OCI-LY7 (cell line): ENCODE results near the gene JPH3. TPM values are rescaled to one million over a fixed set of nuclear protein-coding genes. Genes with fewer than 3 reads are reported as not detected.

ENCODE experiments used
- BruUV-seq: library from RNA; stranded (reverse); fragments of 400-500 nt; replicated peaks from 2 replicates; lab custom pipeline; 2021; lab: Mats Ljungman, UMichigan
- CTCF ChIA-PET: fragments of 300-600 bp; sonication (Branson Sonifier 250); formaldehyde crosslinking; loops from one replicate; lab custom pipeline; 2022; ENCODE audit warnings: antibody characterized with exemption; ENCODE audit not compliant: unreplicated experiment; lab: Charles Lee
- POLR2A ChIA-PET: fragments of 300-600 bp; sonication (Branson Sonifier 250); formaldehyde crosslinking; loops from one replicate; lab custom pipeline; 2022; ENCODE audit warnings: antibody characterized with exemption; lab: Charles Lee
- DNase-seq: peaks from one replicate; pipeline ENCODE4 v3.0.0-alpha.2; 2015; ENCODE audit warnings: low spot score
- H2AFZ ChIP-seq: fragments of 200-600 bp; sonication (generic), shearing (Covaris generic); 2 replicates; pipeline ENCODE4 v1.6.1; 2014; ENCODE audit warnings: mild to moderate bottlenecking, antibody characterized with exemption, low read length, moderate library complexity
- H3K27ac ChIP-seq: fragments of 200-600 bp; sonication (generic); 2 replicates; pipeline ENCODE4 v1.5.1; 2014; ENCODE audit warnings: mixed run types, low read depth, mild to moderate bottlenecking, moderate library complexity, low read length, inconsistent platforms; ENCODE audit not compliant: poor library complexity, severe bottlenecking
- H3K36me3 ChIP-seq: fragments of 200-600 bp; sonication (generic); 2 replicates; pipeline ENCODE4 v1.6.1; 2014; ENCODE audit warnings: mild to moderate bottlenecking, antibody characterized with exemption, low read length, moderate library complexity, mixed read lengths; ENCODE audit not compliant: insufficient read depth
- H3K4me1 ChIP-seq: fragments of 200-600 bp; sonication (generic); 2 replicates; pipeline ENCODE4 v1.5.1; 2014; ENCODE audit warnings: mild to moderate bottlenecking, low read length; ENCODE audit not compliant: insufficient read depth, poor library complexity, severe bottlenecking
- H3K4me2 ChIP-seq: fragments of 200-600 bp; sonication (generic); 2 replicates; pipeline ENCODE4 v1.6.1; 2014; ENCODE audit warnings: mild to moderate bottlenecking, low read length
- H3K4me3 ChIP-seq: fragments of 200-600 bp; sonication (generic); 2 replicates; pipeline ENCODE4 v1.5.1; 2014; ENCODE audit warnings: mild to moderate bottlenecking, low read depth, low read length; ENCODE audit not compliant: poor library complexity, severe bottlenecking
- H3K79me2 ChIP-seq: fragments of 200-600 bp; sonication (generic); 2 replicates; pipeline ENCODE4 v1.6.1; 2016; ENCODE audit warnings: low read depth, mild to moderate bottlenecking, low read length, moderate library complexity, mixed read lengths; ENCODE audit not compliant: insufficient read depth
- H3K9me2 ChIP-seq: fragments of 200-600 bp; sonication (generic); 2 replicates; pipeline ENCODE4 v1.6.1; 2016; ENCODE audit warnings: mild to moderate bottlenecking, low read length, mixed read lengths; ENCODE audit not compliant: insufficient read depth
- H3K9me3 ChIP-seq: fragments of 200-600 bp; sonication (generic); 2 replicates; pipeline ENCODE4 v1.6.1; 2014; ENCODE audit warnings: mild to moderate bottlenecking, mixed run types, low read length, mixed read lengths
- H4K20me1 ChIP-seq: fragments of 200-600 bp; sonication (generic); 2 replicates; pipeline ENCODE4 v1.6.1; 2014; ENCODE audit warnings: mild to moderate bottlenecking, antibody characterized with exemption, low read length, moderate library complexity, mixed read lengths; ENCODE audit not compliant: insufficient read depth
- CTCF ChIP-seq: fragments of 200-600 bp; sonication (generic); conservative IDR thresholded peaks from 2 replicates; pipeline ENCODE4 v1.5.1; 2014; ENCODE audit warnings: mild to moderate bottlenecking, antibody characterized with exemption, low read length, moderate library complexity, mixed read lengths
- EZH2phosphoT487 ChIP-seq: fragments of 200-600 bp; sonication (generic); IDR thresholded peaks from 2 replicates; pipeline ENCODE4 v1.6.1; 2018; ENCODE audit warnings: low read depth, borderline replicate concordance, mild to moderate bottlenecking, mixed run types, antibody characterized with exemption, low read length, moderate library complexity, mixed read lengths
- intact Hi-C: fragments of 100-400 bp; cut with micrococcal nuclease; formaldehyde crosslinking; loops from one replicate; pipeline ENCODE4 v1.10.0; 2022; ENCODE audit not compliant: unreplicated experiment
- total RNA-seq, 2 experiments: library from RNA; depleted of rRNA in 1 of 2; stranded (reverse); fragments of >200 nt in 1 of 2; shearing (Covaris generic) in 1 of 2; gene quantifications; 2 replicates each; pipeline ENCODE4 v1.2.3, GENCODE V29; 2014 to 2022

JPH3 gene
- total RNA-seq, 2 experiments from 2014 or later, result not detected

GRCh38 chr16:87684106-87684677, 81.9 kb downstream of the JPH3 start:
- no TSS peak for BruUV-seq
- CTCF ChIA-PET, result no interaction called here
- H3K36me3 ChIP-seq, result no peaks in the 10 kb centered on the region

GRCh38 chr16:87684711-87685404, 82.5 kb downstream of the JPH3 start:
- TF ChIP-seq EZH2phosphoT487, result no peak
- no peak for TF ChIP-seq CTCF
- no TSS peak for BruUV-seq
- no peaks in the 10 kb centered on the region for H3K9me3 ChIP-seq
- DNase-seq, result no peak
- no peak overlapping the region for H3K4me2 ChIP-seq
- intact Hi-C loops, result no loop called here
- CTCF ChIA-PET, result no interaction called here
- H3K36me3 ChIP-seq, result no peaks in the 10 kb centered on the region
- H4K20me1 ChIP-seq, result no peaks in the 10 kb centered on the region
- no peaks in the 10 kb centered on the region for H3K9me2 ChIP-seq
- H3K4me3 ChIP-seq, result no peak overlapping the region
- no peak overlapping the region for H3K27ac ChIP-seq
- no peak overlapping the region for H2AFZ ChIP-seq
- H3K4me1 ChIP-seq, result peaks cover 11% of the 10 kb centered on the region
- H3K79me2 ChIP-seq, result no peaks in the 10 kb centered on the region
- POLR2A ChIA-PET, result interaction anchor here (0.5 kb wide), 1 partner anchor 190 kb away, joined by 3 read pairs; no protein-coding TSS in a partner anchor

More at GRCh38 chr16:87684106-87684677, 81.9 kb downstream of the JPH3 start:
- Histone ChIP-seq H3K9me3 (no peaks in the 10 kb centered on the region), H3K27ac (no peak overlapping the region), H3K79me2 (no peaks in the 10 kb centered on the region), H3K4me2 (no peak overlapping the region), H3K9me2 (no peaks in the 10 kb centered on the region), H3K4me3 (no peak overlapping the region), H2AFZ (no peak overlapping the region), H4K20me1 (no peaks in the 10 kb centered on the region), H3K4me1 (peaks cover 11% of the 10 kb centered on the region)
- DNase-seq, result no peak
- TF ChIP-seq EZH2phosphoT487 (no peak), CTCF (no peak)
- intact Hi-C loops, result no loop called here
- POLR2A ChIA-PET, result no interaction called here

GRCh38 chr16:87685405-87685755, 83.1 kb downstream of the JPH3 start:
- ChIA-PET CTCF (no interaction called here), POLR2A (no interaction called here)
- Histone ChIP-seq H3K36me3 (no peaks in the 10 kb centered on the region), H3K9me2 (no peaks in the 10 kb centered on the region), H4K20me1 (no peaks in the 10 kb centered on the region), H2AFZ (no peak overlapping the region), H3K9me3 (no peaks in the 10 kb centered on the region), H3K79me2 (no peaks in the 10 kb centered on the region), H3K4me1 (peaks cover 11% of the 10 kb centered on the region), H3K4me3 (no peak overlapping the region), H3K27ac (no peak overlapping the region), H3K4me2 (no peak overlapping the region)
- no TSS peak for BruUV-seq
- DNase-seq, result no peak
- TF ChIP-seq EZH2phosphoT487, result no peak
- no peak for TF ChIP-seq CTCF
- intact Hi-C loops, result no loop called here
